Embryonic facial prominence (tissue), 1 donor: ENCODE measurements around the gene KIF3B.
"Not testable (repeated sequence)": the region's sequence is repeated elsewhere in the genome, so short reads cannot be mapped to it uniquely, and the experiment has no call there.

ENCODE experiments used
- DNase-seq: peaks from one replicate; pipeline ENCODE4 v3.0.0-alpha.2; 2016; ENCODE audit errors: extremely low spot score

The KIF3B gene

GRCh38 chr20:32296412-32296811 is 19.0 kb downstream of the KIF3B start:
- DNase-seq, result no peak

- DNase-seq, result no peak
Measured at GRCh38 chr20:32296819-32297420, 19.5 kb downstream of the KIF3B start.

- no peak for DNase-seq
Measured at GRCh38 chr20:32297439-32297838, 20.0 kb downstream of the KIF3B start.

GRCh38 chr20:32300647-32301046 is 23.2 kb downstream of the KIF3B start:
- DNase-seq, result no peak

GRCh38 chr20:32301719-32302506 is 24.5 kb downstream of the KIF3B start:
- no peak for DNase-seq

GRCh38 chr20:32302507-32302872 is 25.0 kb downstream of the KIF3B start:
- DNase-seq, result no peak

- no peak for DNase-seq
Measured at GRCh38 chr20:32304131-32304746, 26.8 kb downstream of the KIF3B start.

GRCh38 chr20:32312718-32313424 is 35.4 kb downstream of the KIF3B start:
- DNase-seq, result no peak

- no peak for DNase-seq
Measured at GRCh38 chr20:32314768-32315167, 37.3 kb downstream of the KIF3B start.

GRCh38 chr20:32315399-32315798 is 37.9 kb downstream of the KIF3B start:
- DNase-seq, result no peak

- no peak for DNase-seq
Measured at GRCh38 chr20:32315891-32316290, 38.4 kb downstream of the KIF3B start.

- no peak for DNase-seq
Measured at GRCh38 chr20:32316667-32317066, 39.2 kb downstream of the KIF3B start.

GRCh38 chr20:32319100-32319499 is 41.6 kb downstream of the KIF3B start:
- DNase-seq, result no peak

GRCh38 chr20:32320305-32320704 is 42.9 kb downstream of the KIF3B start:
- DNase-seq, result no peak

- no peak for DNase-seq
Measured at GRCh38 chr20:32321390-32321789, 43.9 kb downstream of the KIF3B start.

- DNase-seq, result not testable (repeated sequence)
Measured at GRCh38 chr20:32322260-32322659, 44.8 kb downstream of the KIF3B start.

GRCh38 chr20:32323761-32324160 is 46.3 kb downstream of the KIF3B start:
- not testable (repeated sequence) for DNase-seq

- DNase-seq, result no peak
Measured at GRCh38 chr20:32325706-32326503, 48.5 kb downstream of the KIF3B start.

- no peak for DNase-seq
Measured at GRCh38 chr20:32326504-32326845, 49.0 kb downstream of the KIF3B start.

GRCh38 chr20:32327087-32327681 is 49.7 kb downstream of the KIF3B start:
- DNase-seq, result no peak

GRCh38 chr20:32329817-32330554 is 52.5 kb downstream of the KIF3B start:
- DNase-seq, result no peak
